Upper lobe of left lung (tissue), 6 donors: Measurements from ENCODE around the gene NCK2. TPM values are rescaled to one million over a fixed set of nuclear protein-coding genes. Genes with fewer than 3 reads are reported as not detected.
A peak's percentile ranks its signal among the peaks of the same experiment; 100 is the strongest.

Experiments used
- ATAC-seq, 2 donors: fragments of 200-7000 bp; cut with Tn5 transposase; one replicate each; pipeline ENCODE4 v1.9.1; 2022; ENCODE audit warnings: mild to moderate bottlenecking in 2 of 2, moderate library complexity in 2 of 2; ENCODE audit not compliant: low FRiP score in 2 of 2
- DNase-seq, 2 donors: peaks; one replicate each; pipeline ENCODE4 v3.0.0-alpha.2; 2019 to 2020
- H3K27ac ChIP-seq, 4 donors: fragments of 200-600 bp; sonication (generic); one replicate each; pipeline ENCODE4 v1.5.1; 2016 to 2019
- H3K27me3 ChIP-seq, 4 donors: fragments of 200-600 bp; sonication (generic); one replicate each; pipeline ENCODE4 v1.5.1; 2017 to 2019
- H3K36me3 ChIP-seq, 4 donors: fragments of 200-600 bp; sonication (generic); one replicate each; pipeline ENCODE4 v1.5.1; 2016 to 2019
- H3K4me1 ChIP-seq, 4 donors: fragments of 200-600 bp; sonication (generic); one replicate each; pipeline ENCODE4 v1.5.1; 2018 to 2019
- H3K4me3 ChIP-seq, 4 donors: fragments of 200-600 bp; sonication (generic); one replicate each; pipeline ENCODE4 v1.5.1; 2017 to 2019; ENCODE audit warnings: mild to moderate bottlenecking in 2 of 4, moderate library complexity in 1 of 4
- H3K9me3 ChIP-seq, 4 donors: fragments of 200-600 bp; sonication (generic); one replicate each; pipeline ENCODE4 v1.5.1; 2018 to 2019
- EP300 ChIP-seq, 4 donors: sonication (generic); formaldehyde crosslinking; IDR thresholded peaks; one replicate each; pipeline ENCODE4 v1.5.1; 2017; ENCODE audit warnings: antibody characterized with exemption in 4 of 4, control low read depth in 2 of 4
- POLR2A ChIP-seq, 4 donors: fragments of 450-650 bp; IDR thresholded peaks; one replicate each; pipeline ENCODE4 v1.5.1; 2016 to 2017; ENCODE audit warnings: antibody characterized with exemption in 4 of 4, mild to moderate bottlenecking in 2 of 4
- POLR2AphosphoS5 ChIP-seq, 2 donors: sonication (generic); formaldehyde crosslinking; IDR thresholded peaks; one replicate each; pipeline ENCODE4 v1.5.1; 2017; ENCODE audit warnings: antibody characterized with exemption in 2 of 2
- WGBS, 2 donors: methylation state at CpG; one replicate each; pipeline ENCODE4 v1.1.5; 2017 to 2018; 5-methylcytosine and 5-hydroxymethylcytosine counted together
- total RNA-seq, 6 donors: library from RNA; depleted of rRNA in 4 of 6; stranded (reverse); fragments of >200 nt in 4 of 6; gene quantifications; one replicate each; pipeline versions ENCODE4 v1.1.0 to v1.2.1, GENCODE V29; 2016 to 2021
- TF ChIP-seq, protein P1 (sequence below), 6 experiments: fragments of 450-650 bp in 4 of 6; fragments of 200-600 bp in 2 of 6; sonication (generic) in 2 of 6; IDR thresholded peaks; one replicate each; pipeline ENCODE4 v1.5.1; 2016 to 2019; ENCODE audit warnings: antibody characterized with exemption in 6 of 6
- donor health status: DM: no; HTN: no; CAD: no; lungs with moderate emphysema.
- donor health status: DM: no; HTN: yes; CAD: no; lungs with severe emphysema.

Gene NCK2
- total RNA-seq, 6 donors from 2014 or later, result 29.3 to 48.6 (median 37.9) TPM

DNA sequence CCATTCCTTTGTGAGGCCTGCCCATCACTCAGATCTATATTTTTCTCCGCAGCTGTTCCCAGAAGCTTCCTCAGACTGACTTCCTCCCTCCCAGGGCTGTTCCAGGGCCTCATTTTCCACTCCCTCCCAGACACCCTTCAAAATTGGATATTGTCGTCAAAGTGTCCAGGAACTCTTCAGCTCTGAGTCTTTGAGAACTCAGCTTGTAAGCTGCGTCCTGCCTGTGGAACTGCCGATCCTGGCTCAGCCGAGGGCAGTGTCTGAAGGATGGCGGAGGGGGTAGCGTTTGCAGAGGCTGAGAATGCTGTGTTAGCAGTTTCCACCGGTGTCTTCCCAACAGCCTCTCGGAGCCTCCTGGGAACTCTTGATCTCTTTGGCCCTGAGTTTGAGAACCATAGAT lies 27.1 kb downstream of the NCK2 start:
- Histone ChIP-seq H3K4me3 (no peak overlapping the region), H3K9me3 (no peaks in the 10 kb centered on the region), H3K36me3 (peaks cover 0 to 4% (median 0%) of the 10 kb centered on the region in 4 donors), H3K27ac (peak overlapping the region in 2 of 4 donors; percentile 19), H3K27me3 (no peaks in the 10 kb centered on the region), H3K4me1 (peaks cover 19 to 42% (median 26%) of the 10 kb centered on the region in 4 donors)
- TF ChIP-seq EP300 (IDR thresholded peaks at IDR 0.05) (no peak), POLR2AphosphoS5 (IDR thresholded peaks at IDR 0.05) (no peak), POLR2A (IDR thresholded peaks at IDR 0.05) (no peak)
- TF ChIP-seq, protein P1, sequence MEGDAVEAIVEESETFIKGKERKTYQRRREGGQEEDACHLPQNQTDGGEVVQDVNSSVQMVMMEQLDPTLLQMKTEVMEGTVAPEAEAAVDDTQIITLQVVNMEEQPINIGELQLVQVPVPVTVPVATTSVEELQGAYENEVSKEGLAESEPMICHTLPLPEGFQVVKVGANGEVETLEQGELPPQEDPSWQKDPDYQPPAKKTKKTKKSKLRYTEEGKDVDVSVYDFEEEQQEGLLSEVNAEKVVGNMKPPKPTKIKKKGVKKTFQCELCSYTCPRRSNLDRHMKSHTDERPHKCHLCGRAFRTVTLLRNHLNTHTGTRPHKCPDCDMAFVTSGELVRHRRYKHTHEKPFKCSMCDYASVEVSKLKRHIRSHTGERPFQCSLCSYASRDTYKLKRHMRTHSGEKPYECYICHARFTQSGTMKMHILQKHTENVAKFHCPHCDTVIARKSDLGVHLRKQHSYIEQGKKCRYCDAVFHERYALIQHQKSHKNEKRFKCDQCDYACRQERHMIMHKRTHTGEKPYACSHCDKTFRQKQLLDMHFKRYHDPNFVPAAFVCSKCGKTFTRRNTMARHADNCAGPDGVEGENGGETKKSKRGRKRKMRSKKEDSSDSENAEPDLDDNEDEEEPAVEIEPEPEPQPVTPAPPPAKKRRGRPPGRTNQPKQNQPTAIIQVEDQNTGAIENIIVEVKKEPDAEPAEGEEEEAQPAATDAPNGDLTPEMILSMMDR (IDR thresholded peaks at IDR 0.05), result no peak
- WGBS, 2 donors, result 55 to 65% methylated on average over 8 to 9 of the region's 9 CpGs
- DNase-seq (no peak), ATAC-seq (peak in 1 of 2 donors; percentile 8)

DNA sequence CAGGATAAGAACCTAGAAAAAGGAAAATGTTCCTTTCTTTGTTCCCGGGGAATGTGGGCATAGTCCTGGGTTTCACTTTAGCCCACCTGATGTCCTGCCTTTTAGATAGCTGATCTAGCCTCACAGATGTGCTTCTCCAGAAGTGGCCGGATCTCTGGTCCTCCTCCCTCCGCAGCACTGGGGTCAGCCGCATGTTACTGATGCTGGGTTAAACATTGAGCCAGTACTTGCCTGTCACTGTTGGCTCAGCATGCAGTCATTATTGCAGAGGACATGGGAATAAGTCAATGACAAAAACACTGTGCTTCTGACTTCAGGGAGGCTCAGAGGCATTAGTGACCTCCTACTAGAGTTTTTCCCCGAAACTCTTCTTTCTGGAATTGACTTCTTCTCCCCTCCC lies 27.6 kb downstream of the NCK2 start:
- 68 to 80% methylated on average over 5 of the region's 5 CpGs for WGBS, 2 donors
- H3K27ac ChIP-seq, result no peak overlapping the region
- TF ChIP-seq, protein P1 (IDR thresholded peaks at IDR 0.05), result no peak
- no peak for TF ChIP-seq EP300 (IDR thresholded peaks at IDR 0.05)
- TF ChIP-seq POLR2AphosphoS5 (IDR thresholded peaks at IDR 0.05), result no peak
- no peak for ATAC-seq
- H3K36me3 ChIP-seq, result peaks cover 0 to 4% (median 0%) of the 10 kb centered on the region in 4 donors
- no peak for DNase-seq
- no peaks in the 10 kb centered on the region for H3K9me3 ChIP-seq
- H3K4me3 ChIP-seq, result no peak overlapping the region
- H3K4me1 ChIP-seq, result peaks cover 21 to 47% (median 30%) of the 10 kb centered on the region in 4 donors
- no peaks in the 10 kb centered on the region for H3K27me3 ChIP-seq

DNA sequence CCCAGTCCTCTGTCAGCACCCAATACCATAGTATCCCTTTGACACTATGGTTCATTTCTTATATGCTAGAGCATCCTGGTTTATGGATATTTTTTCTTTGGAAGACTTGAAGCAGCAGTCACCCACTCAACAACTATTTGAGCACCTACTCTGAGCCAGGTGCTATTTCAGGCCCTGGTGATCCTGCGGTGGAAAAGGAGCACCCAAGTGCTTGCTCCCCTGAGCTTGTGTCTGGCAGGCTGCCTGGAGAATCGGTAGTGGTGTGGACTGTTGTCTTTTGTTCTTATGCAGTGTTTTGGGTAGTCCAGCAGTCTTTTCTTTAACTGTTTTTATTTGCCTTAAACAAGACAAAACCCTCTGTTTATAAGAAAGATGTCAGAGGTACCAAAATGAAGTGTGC lies 28.9 kb downstream of the NCK2 start:
- no peak for ATAC-seq
- Histone ChIP-seq H3K36me3 (no peaks in the 10 kb centered on the region), H3K27me3 (no peaks in the 10 kb centered on the region), H3K9me3 (no peaks in the 10 kb centered on the region), H3K4me3 (no peak overlapping the region), H3K4me1 (peaks cover 24 to 58% (median 38%) of the 10 kb centered on the region in 4 donors), H3K27ac (peak overlapping the region in 1 of 4 donors; percentile 12)
- DNase-seq, result no peak
- WGBS, 2 donors, result 44 to 60% methylated on average over 2 of the region's 2 CpGs
- TF ChIP-seq, protein P1 (IDR thresholded peaks at IDR 0.05), result no peak
- no peak for TF ChIP-seq EP300 (IDR thresholded peaks at IDR 0.05)
- no peak for TF ChIP-seq POLR2AphosphoS5 (IDR thresholded peaks at IDR 0.05)
- no peak for TF ChIP-seq POLR2A (IDR thresholded peaks at IDR 0.05)

DNA sequence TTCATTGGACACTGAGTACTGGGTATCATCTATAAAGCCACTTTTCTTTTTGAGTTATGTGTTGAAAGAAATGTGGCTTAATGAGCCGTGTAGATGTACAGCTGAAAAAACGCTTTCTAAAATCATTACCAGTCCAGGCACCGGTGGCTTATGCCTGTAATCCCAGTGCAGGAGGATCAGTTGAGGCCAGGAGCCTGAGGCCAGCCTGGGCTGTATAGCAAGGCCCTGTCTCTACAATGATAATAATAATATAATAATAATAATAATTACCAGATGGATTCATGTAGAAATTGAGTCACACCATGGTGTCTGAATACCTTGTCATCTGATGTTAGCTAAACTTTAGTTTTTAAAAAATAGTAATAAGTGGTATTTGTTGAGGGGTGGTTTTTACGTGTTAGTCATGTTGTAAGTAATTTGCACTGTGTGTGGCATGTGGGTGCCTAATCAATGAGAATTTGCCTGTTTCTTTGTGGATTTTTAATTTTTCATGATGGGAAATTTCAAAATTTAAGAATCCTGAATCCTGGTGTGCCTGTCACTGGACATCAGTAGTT lies 30.1 kb downstream of the NCK2 start:
- H3K36me3 ChIP-seq, result no peaks in the 10 kb centered on the region
- H3K4me3 ChIP-seq, result no peak overlapping the region
- H3K4me1 ChIP-seq, result peaks cover 29 to 58% (median 36%) of the 10 kb centered on the region in 4 donors
- H3K9me3 ChIP-seq, result no peaks in the 10 kb centered on the region
- ATAC-seq (no peak), DNase-seq (no peak)
- peak overlapping the region in 1 of 4 donors; percentile 38 for H3K27ac ChIP-seq
- no peaks in the 10 kb centered on the region for H3K27me3 ChIP-seq
- WGBS, 2 donors, result 68 to 70% methylated on average over 4 of the region's 4 CpGs
- TF ChIP-seq EP300 (IDR thresholded peaks at IDR 0.05) (no peak), POLR2A (IDR thresholded peaks at IDR 0.05) (no peak), POLR2AphosphoS5 (IDR thresholded peaks at IDR 0.05) (no peak)
- TF ChIP-seq, protein P1 (IDR thresholded peaks at IDR 0.05), result no peak
